Limb (tissue), 2 donors: Measurements from ENCODE around the gene ARHGAP42.
"Not testable (repeated sequence)": the region's sequence is repeated elsewhere in the genome, so short reads cannot be mapped to it uniquely, and the experiment has no call there.

Experiments used
- DNase-seq, 2 donors: peaks; one replicate each; pipeline ENCODE4 v3.0.0-alpha.2; 2016; ENCODE audit errors: extremely low spot score in 2 of 2

ARHGAP42 gene

DNA sequence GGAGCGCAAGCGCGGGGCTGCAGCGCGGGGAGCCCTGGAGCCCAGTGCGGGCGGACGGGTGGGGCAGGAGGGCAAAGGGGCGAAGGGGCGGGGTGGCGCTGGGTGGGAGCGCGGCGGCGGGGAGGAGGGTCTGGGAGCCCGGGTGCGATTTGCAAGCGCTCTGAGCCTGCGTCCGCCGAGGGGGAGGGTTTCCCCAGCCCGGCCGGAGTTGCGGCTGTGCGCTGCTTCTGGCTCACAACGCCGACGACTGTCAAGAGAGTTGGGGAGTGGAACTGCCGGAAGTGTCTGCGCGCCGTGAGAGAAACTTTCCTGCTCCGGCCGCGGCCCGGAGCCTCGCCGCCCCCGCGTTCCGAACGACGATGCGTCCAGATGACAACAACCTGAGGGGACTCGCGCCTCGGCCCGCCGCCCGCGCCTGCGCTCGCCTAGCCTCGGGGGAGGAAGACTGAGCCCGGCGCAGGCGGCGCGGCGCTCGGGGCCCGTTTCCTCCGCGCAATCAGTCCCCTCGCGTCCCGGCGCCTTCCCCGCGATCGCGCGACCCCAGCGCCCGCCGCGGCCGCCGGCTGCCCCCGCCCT is at the start of gene ARHGAP42:
ARHGAP42 (plus strand) TSS at position 235 of the 576 bp plus-strand sequence. CDS start 391 bp downstream, outside the sequence.
- peak; percentile 82 to 83 for DNase-seq

- peak in 1 of 2 donors; percentile 57 for DNase-seq
These were observed 49.4 kb upstream of the ARHGAP42 start for GRCh38 chr11:100637706-100638105.

DNA sequence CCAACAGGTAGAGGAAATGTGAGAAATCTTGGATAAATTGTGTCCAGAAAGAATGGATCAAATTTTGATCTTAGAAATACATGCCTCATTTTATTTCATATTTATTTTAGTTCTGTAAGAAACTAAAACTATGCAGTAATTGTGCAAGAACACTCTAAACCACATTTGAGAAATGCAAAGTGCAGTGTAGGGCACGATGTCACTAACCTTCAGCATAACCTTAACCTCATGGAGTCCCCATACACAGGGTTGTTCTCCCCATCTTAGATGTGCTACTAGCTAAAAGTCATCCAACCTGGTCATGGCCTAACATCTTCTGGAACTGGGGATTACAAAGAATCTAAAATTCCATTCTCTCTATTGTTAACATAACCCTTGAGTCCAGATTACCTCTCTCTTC is 48.4 kb upstream of the ARHGAP42 start:
- DNase-seq, result no peak

- no peak for DNase-seq
These were observed 47.9 kb upstream of the ARHGAP42 start for GRCh38 chr11:100639140-100639539.

GRCh38 chr11:100640071-100640470 is 47.0 kb upstream of the ARHGAP42 start:
- DNase-seq, result no peak

DNA sequence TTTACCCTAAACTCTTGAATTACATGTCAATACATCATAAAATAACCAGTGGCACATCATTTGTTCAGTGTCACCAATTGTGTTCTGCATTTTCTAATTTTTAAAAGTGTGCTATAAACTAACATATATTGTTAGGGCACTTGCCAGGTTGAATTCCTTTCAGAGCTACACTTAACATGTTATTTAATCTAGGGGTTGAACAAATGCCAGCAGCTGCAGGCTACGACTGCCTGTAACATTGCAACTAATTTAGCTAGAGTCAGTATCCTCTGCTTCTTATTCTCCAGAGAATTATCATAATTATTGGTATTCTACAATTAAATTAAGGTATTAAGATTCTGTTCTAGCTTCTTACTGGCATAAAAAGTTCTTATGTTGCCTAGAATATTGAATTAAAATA is 46.4 kb upstream of the ARHGAP42 start:
- peak in 1 of 2 donors; percentile 36 for DNase-seq

GRCh38 chr11:100641456-100641855 is 45.6 kb upstream of the ARHGAP42 start:
- DNase-seq, result no peak

- no peak for DNase-seq
These were observed 40.5 kb upstream of the ARHGAP42 start for GRCh38 chr11:100646545-100646944.

DNA sequence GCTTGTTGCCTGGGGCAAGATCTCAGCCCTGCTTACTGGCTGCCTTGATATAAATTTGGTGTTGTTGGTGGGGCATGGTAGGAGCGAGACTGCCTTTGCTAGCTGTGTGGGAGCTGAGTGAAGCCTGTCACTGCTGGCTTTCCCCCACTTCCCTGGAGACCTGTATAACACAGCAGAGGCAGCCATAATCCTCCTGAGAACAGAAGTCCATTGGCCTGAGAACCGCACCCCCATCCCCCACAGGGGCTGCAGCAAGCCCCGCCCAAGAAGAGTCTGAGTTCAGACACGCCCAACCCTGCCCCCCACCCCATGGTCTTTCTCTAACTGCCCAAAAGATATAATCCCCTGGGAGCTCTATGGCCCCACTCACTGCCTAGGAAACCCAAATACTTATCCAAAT is 39.2 kb upstream of the ARHGAP42 start:
- no peak for DNase-seq

GRCh38 chr11:100663583-100663982 is 23.5 kb upstream of the ARHGAP42 start:
- no peak for DNase-seq

DNA sequence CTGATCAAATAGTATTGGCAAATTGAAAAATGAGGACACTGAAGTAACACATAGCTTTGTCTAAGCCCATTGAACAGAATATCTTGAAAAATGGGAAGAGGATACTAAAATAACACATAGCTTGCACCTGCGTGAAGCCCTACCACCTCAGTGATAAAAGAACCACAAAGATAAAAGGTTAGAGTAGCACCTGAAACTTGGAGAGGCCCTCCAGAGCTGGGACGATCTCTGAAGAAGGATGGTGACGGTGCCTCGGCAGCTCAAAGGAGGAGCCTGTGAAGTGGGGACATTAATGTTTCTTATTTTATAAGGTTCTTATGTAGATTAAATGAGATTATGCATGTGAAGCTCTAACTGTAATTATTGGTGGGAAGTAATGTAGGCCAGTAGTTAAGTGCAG is 23.1 kb upstream of the ARHGAP42 start:
- DNase-seq, result no peak

DNA sequence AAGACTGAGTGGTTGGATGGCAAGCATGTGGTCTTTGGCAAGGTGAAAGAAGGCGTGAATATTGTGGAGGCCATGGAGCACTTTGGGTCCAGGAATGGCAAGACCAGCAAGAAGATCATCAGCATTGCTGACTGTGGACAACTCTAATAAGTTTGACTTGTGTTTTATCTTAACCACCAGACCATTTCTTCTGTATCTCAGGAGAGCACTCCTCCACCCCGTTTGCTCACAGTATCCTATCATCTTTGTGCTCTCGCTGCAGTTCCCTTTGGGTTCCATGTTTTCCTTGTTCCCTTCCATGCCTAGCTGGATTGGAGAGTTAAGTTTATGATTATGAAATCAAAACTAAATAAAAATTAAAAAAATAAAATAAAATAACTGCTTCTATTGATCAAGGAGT is 20.3 kb upstream of the ARHGAP42 start:
- DNase-seq, result not testable (repeated sequence)

GRCh38 chr11:100667449-100667848 is 19.6 kb upstream of the ARHGAP42 start:
- DNase-seq, result no peak

DNA sequence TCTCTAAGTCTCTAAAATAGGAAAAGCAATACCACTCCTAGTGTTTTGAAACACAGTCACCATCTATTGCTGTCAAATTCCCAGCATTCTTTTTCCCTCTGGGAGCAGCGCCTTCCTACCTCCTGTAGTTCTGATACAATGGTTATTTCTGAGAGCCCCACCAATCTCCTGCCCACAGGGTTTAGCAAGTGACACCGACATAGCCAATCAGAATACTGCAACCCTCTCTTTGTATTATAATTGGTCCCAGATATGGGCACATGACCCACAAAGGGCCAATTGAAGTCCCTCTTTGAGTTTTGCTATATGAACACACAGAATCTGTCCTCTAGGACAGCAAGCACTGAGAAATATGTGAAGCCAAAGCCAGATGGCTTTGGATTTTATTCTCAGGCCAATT is 16.9 kb upstream of the ARHGAP42 start:
- no peak for DNase-seq

- DNase-seq, result no peak
These were observed 15.6 kb upstream of the ARHGAP42 start for GRCh38 chr11:100671471-100671870.

DNA sequence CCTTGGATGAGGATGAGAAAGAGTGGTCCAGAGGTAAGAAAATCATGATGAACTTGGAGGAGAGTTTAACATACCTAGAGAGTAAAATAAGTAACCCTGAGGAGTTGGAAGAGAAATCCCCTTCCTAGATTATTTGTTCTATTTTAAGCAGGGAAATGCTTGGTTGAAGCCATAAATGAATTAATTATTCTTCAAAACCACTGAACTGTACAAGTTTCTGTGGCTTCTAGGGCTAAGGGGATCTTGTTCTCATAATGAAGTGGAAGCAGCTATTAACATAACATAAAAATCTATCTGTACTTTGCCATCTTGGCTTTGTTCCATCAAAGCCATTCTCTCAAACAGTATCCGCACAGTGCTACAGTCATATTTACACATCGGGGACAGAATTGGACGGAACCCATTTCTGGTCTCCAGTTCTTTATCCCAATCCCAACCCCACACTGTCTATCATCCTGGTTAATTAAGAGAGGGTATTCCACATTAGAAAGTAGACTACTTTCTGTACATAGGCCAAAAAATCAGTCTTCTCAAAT is 14.5 kb upstream of the ARHGAP42 start:
- no peak for DNase-seq

DNA sequence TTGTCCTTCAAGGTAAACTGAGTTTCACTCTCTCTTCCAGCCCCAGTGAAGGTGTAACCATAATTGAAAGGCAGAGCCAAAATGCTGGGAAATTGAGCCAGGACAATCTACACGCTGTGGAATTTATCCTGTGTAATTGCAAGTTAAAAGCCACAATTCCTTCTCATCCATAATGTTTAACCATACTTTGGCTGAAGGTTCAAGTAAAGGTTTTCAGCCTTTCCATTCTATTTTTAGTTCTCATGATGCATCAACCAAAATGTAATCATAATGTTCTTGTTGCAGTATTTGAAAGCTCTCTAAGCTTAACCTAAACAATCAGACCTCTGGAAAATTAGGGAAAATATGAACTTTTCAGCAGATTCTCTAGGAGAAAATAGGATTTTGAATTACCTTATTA is 14.0 kb upstream of the ARHGAP42 start:
- no peak for DNase-seq

GRCh38 chr11:100674212-100674611 is 12.9 kb upstream of the ARHGAP42 start:
- no peak for DNase-seq

DNA sequence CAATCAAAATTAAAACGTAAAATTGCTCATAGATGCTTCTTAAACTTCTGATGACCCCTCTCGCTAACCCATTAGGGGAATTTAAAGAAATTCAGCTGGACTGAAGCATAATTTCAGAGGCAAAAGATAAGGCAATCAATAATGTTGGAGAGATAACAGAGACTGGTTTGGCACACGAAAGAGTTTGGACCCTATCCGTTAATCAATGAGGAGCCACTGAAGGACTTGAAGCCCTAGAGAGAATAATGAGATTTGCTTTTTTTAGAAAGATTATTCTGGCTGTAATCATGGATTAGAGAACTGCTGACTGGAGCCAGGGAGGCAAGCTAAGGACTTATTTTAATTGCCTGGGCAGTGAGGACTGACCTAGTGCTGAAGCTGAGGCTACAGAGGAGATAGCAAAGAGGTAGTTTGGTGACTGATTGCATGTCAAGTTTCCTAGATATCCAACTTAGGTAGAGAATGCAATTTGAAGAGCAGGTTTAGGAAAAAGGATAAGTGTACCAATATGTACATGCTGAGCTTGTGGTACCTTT is 11.9 kb upstream of the ARHGAP42 start:
- DNase-seq, result no peak

GRCh38 chr11:100676901-100677300 is 10.2 kb upstream of the ARHGAP42 start:
- DNase-seq, result no peak

- DNase-seq, result no peak
These were observed 9.3 kb upstream of the ARHGAP42 start for GRCh38 chr11:100677796-100678195.

DNA sequence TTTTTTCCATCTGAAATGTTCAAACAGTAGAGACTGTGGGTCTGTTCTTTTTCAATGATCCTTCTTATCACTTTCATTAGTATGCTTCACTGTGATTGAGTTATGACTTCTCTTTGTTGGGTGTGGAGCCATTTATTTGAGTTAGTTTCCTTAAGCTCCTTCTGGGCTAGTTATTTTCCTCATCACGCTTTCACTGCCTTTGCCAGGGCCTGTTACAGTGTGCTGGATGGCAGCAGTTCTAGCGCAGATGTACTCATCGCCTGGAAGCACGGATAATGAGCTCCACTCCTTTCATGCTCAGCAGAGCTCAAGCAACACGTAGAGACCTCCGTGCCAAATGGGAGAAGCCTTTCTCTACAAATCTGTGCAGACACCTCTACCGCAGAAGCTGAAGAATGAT is 7.0 kb upstream of the ARHGAP42 start:
- no peak for DNase-seq

DNA sequence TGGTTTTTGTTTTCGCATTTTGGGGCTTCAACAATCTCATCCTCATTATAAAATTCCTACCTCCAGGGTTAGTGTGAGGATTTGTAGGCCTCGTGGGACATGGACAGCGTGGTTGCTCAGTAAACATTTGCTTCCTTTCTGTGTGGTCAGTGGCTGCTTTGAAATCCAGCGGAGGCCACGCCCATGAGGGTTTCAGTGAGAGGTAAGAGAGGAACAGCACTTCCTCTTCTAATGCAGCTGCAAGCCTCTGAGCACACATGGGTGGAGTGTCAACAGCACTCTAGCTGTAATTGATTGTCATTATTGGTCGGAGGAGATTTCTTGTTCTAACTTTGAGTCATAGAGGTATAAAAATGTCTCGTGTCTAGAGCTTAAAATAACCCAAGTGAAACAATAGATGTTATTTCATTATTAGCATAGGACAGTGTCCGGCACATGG is 6.0 kb upstream of the ARHGAP42 start:
- DNase-seq, result peak in 1 of 2 donors; percentile 49
